ENCODE measurements around the gene ZFYVE28. TPM values are rescaled to one million over a fixed set of nuclear protein-coding genes. Genes with fewer than 3 reads are reported as not detected.

The ZFYVE28 gene
- total RNA-seq, 2 donors from 2014 or later = 49.4 to 63.6 TPM

GRCh38 chr4:2330091-2331042 lies 88.1 kb downstream of the ZFYVE28 start:
- Mint-ChIP-seq H3K27ac (no peak overlapping the region), H3K4me1 (no peaks in the 10 kb centered on the region), H3K27me3 (no peaks in the 10 kb centered on the region)

DNA sequence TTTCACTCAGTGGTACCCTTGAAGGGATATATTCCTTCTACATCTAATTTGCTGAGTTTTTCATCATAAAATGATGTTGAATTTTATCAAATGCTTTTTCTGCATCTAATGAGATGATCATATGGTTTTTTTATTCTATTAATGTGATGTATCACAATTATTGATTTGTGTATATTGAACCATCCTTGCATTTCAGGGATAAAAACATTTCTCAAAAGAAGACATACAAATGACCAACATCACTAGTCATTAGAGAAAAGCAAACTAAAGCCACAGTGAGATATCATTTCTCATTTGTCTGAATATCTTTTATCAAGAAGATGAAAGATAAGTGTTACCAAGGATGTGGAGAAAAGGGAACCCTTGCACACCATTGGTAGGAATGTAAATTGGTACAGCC lies 90.9 kb downstream of the ZFYVE28 start:
- DNase-seq (no peak), ATAC-seq (no peak)
- no peaks in the 10 kb centered on the region for H3K4me1 Mint-ChIP-seq
- H3K27me3 Mint-ChIP-seq = no peaks in the 10 kb centered on the region
- H3K36me3 Mint-ChIP-seq (ENCODE audit: low read depth) = peaks cover 13% of the 10 kb centered on the region
- no peak overlapping the region for H3K4me3 Mint-ChIP-seq
- no peak overlapping the region for H3K27ac Mint-ChIP-seq
- H3K9me3 ChIP-seq (ENCODE audit: control insufficient read depth, low read length, poor library complexity, severe bottlenecking) = no peaks in the 10 kb centered on the region

More at GRCh38 chr4:2330091-2331042, 88.1 kb downstream of the ZFYVE28 start:
- Mint-ChIP-seq H3K36me3 (ENCODE audit: low read depth) (peaks cover 13% of the 10 kb centered on the region), H3K4me3 (no peak overlapping the region)
- DNase-seq (no peak), ATAC-seq (no peak)
- no peaks in the 10 kb centered on the region for H3K9me3 ChIP-seq (ENCODE audit: control insufficient read depth, low read length, poor library complexity, severe bottlenecking)

GRCh38 chr4:2324891-2325290 lies 93.6 kb downstream of the ZFYVE28 start:
- H3K27me3 Mint-ChIP-seq = no peaks in the 10 kb centered on the region
- H3K27ac Mint-ChIP-seq = no peak overlapping the region

GRCh38 chr4:2322841-2323240 lies 95.6 kb downstream of the ZFYVE28 start:
- DNase-seq (no peak), ATAC-seq (no peak)
- Mint-ChIP-seq H3K4me1 (peaks cover 5% of the 10 kb centered on the region), H3K36me3 (ENCODE audit: low read depth) (no peaks in the 10 kb centered on the region), H3K27me3 (no peaks in the 10 kb centered on the region), H3K4me3 (no peak overlapping the region), H3K27ac (no peak overlapping the region)
- H3K9me3 ChIP-seq (ENCODE audit: control insufficient read depth, low read length, poor library complexity, severe bottlenecking) = no peaks in the 10 kb centered on the region

More at GRCh38 chr4:2324891-2325290, 93.6 kb downstream of the ZFYVE28 start:
- Mint-ChIP-seq H3K4me1 (peaks cover 5% of the 10 kb centered on the region), H3K36me3 (ENCODE audit: low read depth) (peaks cover 7% of the 10 kb centered on the region), H3K4me3 (no peak overlapping the region)
- ATAC-seq (no peak), DNase-seq (no peak)
- H3K9me3 ChIP-seq (ENCODE audit: control insufficient read depth, low read length, poor library complexity, severe bottlenecking) = no peaks in the 10 kb centered on the region

GRCh38 chr4:2322227-2322626 lies 96.2 kb downstream of the ZFYVE28 start:
- no peak overlapping the region for H3K4me3 Mint-ChIP-seq
- no peaks in the 10 kb centered on the region for H3K9me3 ChIP-seq (ENCODE audit: control insufficient read depth, low read length, poor library complexity, severe bottlenecking)
- peaks cover 5% of the 10 kb centered on the region for H3K4me1 Mint-ChIP-seq
- DNase-seq = no peak
- ATAC-seq = no peak
- H3K27me3 Mint-ChIP-seq = no peaks in the 10 kb centered on the region
- no peaks in the 10 kb centered on the region for H3K36me3 Mint-ChIP-seq (ENCODE audit: low read depth)
- no peak overlapping the region for H3K27ac Mint-ChIP-seq

- Mint-ChIP-seq H3K27ac (peak overlapping the region; percentile 53), H3K36me3 (ENCODE audit: low read depth) (no peaks in the 10 kb centered on the region), H3K27me3 (no peaks in the 10 kb centered on the region), H3K4me3 (no peak overlapping the region), H3K4me1 (peaks cover 5% of the 10 kb centered on the region)
- no peak for ATAC-seq
- DNase-seq = no peak
- H3K9me3 ChIP-seq (ENCODE audit: control insufficient read depth, low read length, poor library complexity, severe bottlenecking) = no peaks in the 10 kb centered on the region
Measured at GRCh38 chr4:2321279-2322196, 96.9 kb downstream of the ZFYVE28 start.

- no peak for DNase-seq
- ATAC-seq = no peak
- Mint-ChIP-seq H3K27ac (peak overlapping the region; percentile 53), H3K27me3 (no peaks in the 10 kb centered on the region), H3K4me3 (no peak overlapping the region), H3K4me1 (peaks cover 5% of the 10 kb centered on the region), H3K36me3 (ENCODE audit: low read depth) (peaks cover 1% of the 10 kb centered on the region)
- no peaks in the 10 kb centered on the region for H3K9me3 ChIP-seq (ENCODE audit: control insufficient read depth, low read length, poor library complexity, severe bottlenecking)
Measured at GRCh38 chr4:2320746-2321145, 97.7 kb downstream of the ZFYVE28 start.

GRCh38 chr4:2320152-2320551 lies 98.3 kb downstream of the ZFYVE28 start:
- DNase-seq = no peak
- no peak overlapping the region for H3K4me3 Mint-ChIP-seq
- no peaks in the 10 kb centered on the region for H3K27me3 Mint-ChIP-seq
- H3K4me1 Mint-ChIP-seq = peaks cover 5% of the 10 kb centered on the region
- H3K27ac Mint-ChIP-seq = no peak overlapping the region
- H3K9me3 ChIP-seq (ENCODE audit: control insufficient read depth, low read length, poor library complexity, severe bottlenecking) = no peaks in the 10 kb centered on the region
- no peak for ATAC-seq
- H3K36me3 Mint-ChIP-seq (ENCODE audit: low read depth) = peaks cover 2% of the 10 kb centered on the region

- no peak overlapping the region for H3K4me3 Mint-ChIP-seq
- no peaks in the 10 kb centered on the region for H3K9me3 ChIP-seq (ENCODE audit: control insufficient read depth, low read length, poor library complexity, severe bottlenecking)
- H3K27me3 Mint-ChIP-seq = no peaks in the 10 kb centered on the region
- no peak for ATAC-seq
- H3K4me1 Mint-ChIP-seq = peaks cover 5% of the 10 kb centered on the region
- no peak overlapping the region for H3K27ac Mint-ChIP-seq
- peaks cover 2% of the 10 kb centered on the region for H3K36me3 Mint-ChIP-seq (ENCODE audit: low read depth)
- no peak for DNase-seq
Measured at GRCh38 chr4:2318885-2319284, 99.6 kb downstream of the ZFYVE28 start.

- no peak for DNase-seq
- Mint-ChIP-seq H3K27ac (no peak overlapping the region), H3K27me3 (no peaks in the 10 kb centered on the region), H3K36me3 (ENCODE audit: low read depth) (peaks cover 2% of the 10 kb centered on the region), H3K4me1 (peaks cover 5% of the 10 kb centered on the region), H3K4me3 (no peak overlapping the region)
- ATAC-seq = no peak
- H3K9me3 ChIP-seq (ENCODE audit: control insufficient read depth, low read length, poor library complexity, severe bottlenecking) = no peaks in the 10 kb centered on the region
Measured at GRCh38 chr4:2318476-2318875, 100.0 kb downstream of the ZFYVE28 start.

DNA sequence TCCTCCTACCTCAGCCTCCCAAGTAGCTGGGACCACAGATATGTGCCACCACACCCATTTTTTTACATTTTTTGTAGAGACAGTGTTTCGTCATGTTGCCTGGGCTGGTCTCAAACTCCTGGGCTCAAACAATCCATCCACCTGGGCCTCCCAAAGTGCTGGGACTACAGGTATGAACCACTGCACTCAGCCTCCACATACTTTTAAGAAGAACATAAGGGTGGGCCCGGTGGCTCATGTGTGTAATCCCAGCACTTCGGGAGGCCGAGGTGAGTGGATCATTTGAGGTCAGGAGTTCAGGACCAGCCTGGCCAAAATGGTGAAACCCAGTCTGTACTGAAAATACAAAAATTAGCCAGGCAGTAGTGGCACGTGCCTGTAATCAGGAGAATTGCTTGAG lies 105.1 kb downstream of the ZFYVE28 start:
- H3K27ac Mint-ChIP-seq = no peak overlapping the region
- peaks cover 2% of the 10 kb centered on the region for H3K36me3 Mint-ChIP-seq (ENCODE audit: low read depth)
- no peak overlapping the region for H3K4me3 Mint-ChIP-seq
- H3K27me3 Mint-ChIP-seq = no peaks in the 10 kb centered on the region
- no peak for ATAC-seq
- H3K4me1 Mint-ChIP-seq = no peaks in the 10 kb centered on the region
- DNase-seq = no peak
- H3K9me3 ChIP-seq (ENCODE audit: control insufficient read depth, low read length, poor library complexity, severe bottlenecking) = peaks cover 4% of the 10 kb centered on the region

DNA sequence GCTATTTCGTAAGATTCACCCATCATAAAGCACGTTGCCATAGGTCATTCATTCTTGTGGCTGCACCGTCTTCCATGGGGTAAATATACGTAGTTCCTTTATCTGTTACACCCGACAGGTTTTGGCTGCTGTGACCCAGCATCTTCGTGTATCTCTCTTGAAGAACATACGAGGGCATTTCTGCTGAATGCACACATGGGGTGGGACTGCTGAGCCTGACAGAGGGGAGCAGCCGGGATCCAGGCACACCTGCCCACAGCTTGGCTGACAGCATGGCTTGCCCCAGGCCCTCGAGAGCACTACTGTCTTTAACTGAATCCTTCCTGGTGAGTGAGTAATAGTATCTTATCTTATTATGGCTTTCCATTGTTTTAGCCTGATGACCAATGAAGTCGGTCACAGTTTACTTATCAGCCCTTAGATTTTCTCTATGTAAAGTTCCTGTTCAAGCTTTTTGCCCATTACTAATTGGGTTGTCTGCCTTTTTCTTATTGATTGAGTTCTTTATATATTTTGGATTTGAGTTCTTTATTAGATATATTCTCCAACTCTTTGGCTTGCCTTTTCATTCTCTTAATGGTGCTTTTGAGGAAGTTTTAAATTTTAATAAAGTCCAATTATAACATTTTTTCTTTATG lies 111.6 kb downstream of the ZFYVE28 start:
- ATAC-seq (no peak), DNase-seq (no peak)
- Mint-ChIP-seq H3K4me3 (no peak overlapping the region), H3K36me3 (ENCODE audit: low read depth) (no peaks in the 10 kb centered on the region), H3K27ac (no peak overlapping the region), H3K27me3 (no peaks in the 10 kb centered on the region), H3K4me1 (no peaks in the 10 kb centered on the region)
- H3K9me3 ChIP-seq (ENCODE audit: control insufficient read depth, low read length, poor library complexity, severe bottlenecking) = peaks cover 4% of the 10 kb centered on the region
